ENCODE measurements around the gene SELENOO. TPM values are rescaled to one million over a fixed set of nuclear protein-coding genes. Genes with fewer than 3 reads are reported as not detected.
"Not testable (repeated sequence)": the region's sequence is repeated elsewhere in the genome, so short reads cannot be mapped to it uniquely, and the experiment has no call there.

The SELENOO gene
- total RNA-seq, 1 donor from 2014 or later: 15.0 TPM

DNA sequence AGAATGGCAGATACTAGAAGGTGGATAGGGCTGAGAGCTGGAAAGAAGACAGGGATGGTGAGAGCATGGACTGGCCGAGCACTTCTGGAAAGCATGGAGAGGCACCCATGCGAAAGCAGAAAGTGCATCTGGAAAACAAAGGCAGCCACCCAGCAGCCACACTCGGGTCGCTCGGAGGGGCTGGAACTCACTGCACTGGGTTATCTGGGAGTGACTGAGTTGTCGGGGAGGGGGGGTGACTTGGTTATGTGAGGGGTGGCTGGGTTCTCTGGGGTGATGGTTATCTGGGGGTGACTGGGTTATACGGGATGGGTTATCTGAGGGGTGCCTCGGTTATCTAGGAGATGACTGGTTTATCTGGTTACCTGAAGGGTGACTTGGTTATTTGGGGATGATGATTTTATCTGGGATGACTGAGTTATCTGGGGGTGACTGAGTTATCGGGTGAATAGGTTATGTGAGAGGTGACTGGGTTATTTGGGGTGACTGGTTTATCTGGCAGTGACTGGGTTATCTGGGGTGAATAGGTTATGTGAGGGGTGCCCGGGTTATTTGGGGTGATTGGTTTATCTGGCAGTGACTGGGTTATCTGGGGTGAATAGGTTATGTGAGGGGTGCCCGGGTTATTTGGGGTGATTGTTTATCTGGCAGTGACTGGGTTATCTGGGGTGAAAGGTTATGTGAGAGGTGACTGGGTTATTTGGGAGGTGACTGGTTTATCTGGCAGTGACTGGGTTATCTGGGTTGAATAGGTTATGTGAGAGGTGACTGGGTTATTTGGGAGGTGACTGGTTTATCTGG is 32.9 kb upstream of the SELENOO start:
- DNase-seq: no peak
- Histone ChIP-seq H3K4me1 (peaks cover 13% of the 10 kb centered on the region), H3K4me3 (no peak overlapping the region), H3K27me3 (ENCODE audit: low read depth) (peaks cover 49% of the 10 kb centered on the region), H3K9me3 (replicated peaks) (no peaks in the 10 kb centered on the region), H3K27ac (replicated peaks) (no peak overlapping the region), H3K36me3 (no peaks in the 10 kb centered on the region)
- intact Hi-C loops (cut with micrococcal nuclease): no loop called here
- TF ChIP-seq, protein P1, sequence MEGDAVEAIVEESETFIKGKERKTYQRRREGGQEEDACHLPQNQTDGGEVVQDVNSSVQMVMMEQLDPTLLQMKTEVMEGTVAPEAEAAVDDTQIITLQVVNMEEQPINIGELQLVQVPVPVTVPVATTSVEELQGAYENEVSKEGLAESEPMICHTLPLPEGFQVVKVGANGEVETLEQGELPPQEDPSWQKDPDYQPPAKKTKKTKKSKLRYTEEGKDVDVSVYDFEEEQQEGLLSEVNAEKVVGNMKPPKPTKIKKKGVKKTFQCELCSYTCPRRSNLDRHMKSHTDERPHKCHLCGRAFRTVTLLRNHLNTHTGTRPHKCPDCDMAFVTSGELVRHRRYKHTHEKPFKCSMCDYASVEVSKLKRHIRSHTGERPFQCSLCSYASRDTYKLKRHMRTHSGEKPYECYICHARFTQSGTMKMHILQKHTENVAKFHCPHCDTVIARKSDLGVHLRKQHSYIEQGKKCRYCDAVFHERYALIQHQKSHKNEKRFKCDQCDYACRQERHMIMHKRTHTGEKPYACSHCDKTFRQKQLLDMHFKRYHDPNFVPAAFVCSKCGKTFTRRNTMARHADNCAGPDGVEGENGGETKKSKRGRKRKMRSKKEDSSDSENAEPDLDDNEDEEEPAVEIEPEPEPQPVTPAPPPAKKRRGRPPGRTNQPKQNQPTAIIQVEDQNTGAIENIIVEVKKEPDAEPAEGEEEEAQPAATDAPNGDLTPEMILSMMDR (IDR thresholded peaks at IDR 0.05; ENCODE audit: borderline replicate concordance): no peak

DNA sequence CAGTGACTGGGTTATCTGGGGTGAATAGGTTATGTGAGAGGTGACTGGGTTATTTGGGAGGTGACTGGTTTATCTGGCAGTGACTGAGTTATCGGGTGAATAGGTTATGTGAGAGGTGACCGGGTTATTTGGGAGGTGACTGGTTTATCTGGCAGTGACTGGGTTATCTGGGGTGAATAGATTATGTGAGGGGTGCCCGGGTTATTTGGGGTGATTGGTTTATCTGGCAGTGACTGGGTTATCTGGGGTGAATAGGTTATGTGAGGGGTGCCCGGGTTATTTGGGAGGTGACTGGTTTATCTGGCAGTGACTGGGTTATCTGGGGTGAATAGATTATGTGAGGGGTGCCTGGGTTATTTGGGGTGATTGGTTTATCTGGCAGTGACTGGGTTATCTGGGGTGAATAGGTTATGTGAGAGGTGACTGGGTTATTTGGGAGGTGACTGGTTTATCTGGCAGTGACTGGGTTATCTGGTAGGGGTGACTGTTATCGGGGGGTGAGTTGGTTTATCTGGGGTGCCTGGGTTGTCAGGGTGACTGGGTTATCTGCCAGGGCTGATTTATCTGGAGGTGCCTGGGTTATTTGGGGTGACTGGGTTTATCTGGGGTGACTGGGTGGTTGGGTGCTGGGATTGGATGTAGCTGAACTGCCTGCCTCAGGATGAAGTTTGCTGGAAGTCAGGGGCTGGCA is 32.2 kb upstream of the SELENOO start:
- H3K4me3 ChIP-seq; DNase-seq; H3K27ac ChIP-seq (replicated peaks); intact Hi-C loops (cut with micrococcal nuclease); H3K9me3 ChIP-seq (replicated peaks); H3K36me3 ChIP-seq: not testable (repeated sequence)
- Histone ChIP-seq H3K27me3 (ENCODE audit: low read depth) (peaks cover 50% of the 10 kb centered on the region), H3K4me1 (peaks cover 13% of the 10 kb centered on the region)

DNA sequence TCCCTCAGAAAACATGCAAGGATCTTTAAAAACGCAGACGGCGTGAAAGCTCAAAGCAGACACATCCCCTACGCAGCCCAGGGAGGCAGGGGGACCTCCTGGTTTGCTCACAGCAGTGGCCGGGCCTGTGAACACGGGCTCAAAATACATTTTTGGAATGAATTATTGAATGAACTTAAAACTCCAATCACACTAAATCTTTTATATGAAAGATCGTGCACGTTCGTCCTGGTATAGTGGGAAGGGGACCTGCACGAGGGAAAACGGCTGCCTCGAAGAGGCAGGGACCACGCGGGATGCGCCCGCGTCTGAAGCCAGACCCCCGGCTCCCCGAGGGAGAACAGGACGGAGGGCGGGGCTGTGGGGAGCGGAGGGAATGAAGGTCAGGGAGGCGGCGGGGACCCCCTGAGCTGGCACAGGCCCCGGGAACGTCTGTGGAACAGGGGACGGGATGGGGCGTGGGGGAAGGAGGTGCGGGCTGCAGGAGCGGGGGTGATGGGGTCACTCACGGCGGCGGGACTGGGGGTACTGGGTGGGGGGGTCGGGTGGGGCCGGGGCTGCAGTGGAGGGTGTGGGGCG is 31.5 kb upstream of the SELENOO start:
- Histone ChIP-seq H3K9me3 (replicated peaks) (no peaks in the 10 kb centered on the region), H3K36me3 (no peaks in the 10 kb centered on the region), H3K27me3 (ENCODE audit: low read depth) (peaks cover 53% of the 10 kb centered on the region), H3K4me1 (peaks cover 13% of the 10 kb centered on the region), H3K4me3 (peak overlapping the region; percentile 61), H3K27ac (replicated peaks) (no peak overlapping the region)
- intact Hi-C loops (cut with micrococcal nuclease): no loop called here
- TF ChIP-seq, protein P1 (IDR thresholded peaks at IDR 0.05; ENCODE audit: borderline replicate concordance): no peak
- no peak for DNase-seq

DNA sequence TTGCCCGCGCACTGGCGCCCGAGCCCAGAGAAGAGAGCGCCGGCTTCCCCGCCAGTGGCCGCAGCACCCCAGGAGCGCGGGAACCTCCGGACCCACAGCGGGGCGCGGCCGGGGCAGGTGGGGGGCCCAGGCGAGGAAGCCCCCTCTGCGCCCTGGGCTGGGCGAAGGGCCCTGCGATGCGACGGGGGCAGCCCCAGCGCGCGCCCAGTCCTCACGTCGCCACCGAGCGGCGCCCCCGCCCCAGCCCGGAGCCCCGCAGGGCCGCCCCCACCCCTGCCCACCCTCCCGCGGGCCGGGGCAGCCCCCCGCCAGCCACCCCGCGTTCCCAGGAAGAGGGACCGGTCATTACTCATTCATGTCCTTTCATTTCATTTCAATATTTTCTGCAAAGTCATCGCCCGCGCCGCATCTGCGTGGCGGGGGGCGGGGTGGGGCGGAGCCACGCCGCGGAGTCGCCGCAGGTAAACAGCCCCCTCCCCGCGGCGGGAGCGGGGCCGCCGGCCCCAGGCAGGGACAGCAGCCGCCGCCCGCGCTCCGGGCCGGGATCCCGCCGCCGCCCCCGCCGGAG is 31.0 kb upstream of the SELENOO start:
- TF ChIP-seq, protein P1 (IDR thresholded peaks at IDR 0.05; ENCODE audit: borderline replicate concordance): no peak
- H3K9me3 ChIP-seq (replicated peaks): no peaks in the 10 kb centered on the region
- peaks cover 13% of the 10 kb centered on the region for H3K4me1 ChIP-seq
- DNase-seq: no peak
- H3K27me3 ChIP-seq (ENCODE audit: low read depth): peaks cover 58% of the 10 kb centered on the region
- H3K36me3 ChIP-seq: no peaks in the 10 kb centered on the region
- no peak overlapping the region for H3K27ac ChIP-seq (replicated peaks)
- intact Hi-C loops (cut with micrococcal nuclease): no loop called here
- peak overlapping the region; percentile 61 for H3K4me3 ChIP-seq

DNA sequence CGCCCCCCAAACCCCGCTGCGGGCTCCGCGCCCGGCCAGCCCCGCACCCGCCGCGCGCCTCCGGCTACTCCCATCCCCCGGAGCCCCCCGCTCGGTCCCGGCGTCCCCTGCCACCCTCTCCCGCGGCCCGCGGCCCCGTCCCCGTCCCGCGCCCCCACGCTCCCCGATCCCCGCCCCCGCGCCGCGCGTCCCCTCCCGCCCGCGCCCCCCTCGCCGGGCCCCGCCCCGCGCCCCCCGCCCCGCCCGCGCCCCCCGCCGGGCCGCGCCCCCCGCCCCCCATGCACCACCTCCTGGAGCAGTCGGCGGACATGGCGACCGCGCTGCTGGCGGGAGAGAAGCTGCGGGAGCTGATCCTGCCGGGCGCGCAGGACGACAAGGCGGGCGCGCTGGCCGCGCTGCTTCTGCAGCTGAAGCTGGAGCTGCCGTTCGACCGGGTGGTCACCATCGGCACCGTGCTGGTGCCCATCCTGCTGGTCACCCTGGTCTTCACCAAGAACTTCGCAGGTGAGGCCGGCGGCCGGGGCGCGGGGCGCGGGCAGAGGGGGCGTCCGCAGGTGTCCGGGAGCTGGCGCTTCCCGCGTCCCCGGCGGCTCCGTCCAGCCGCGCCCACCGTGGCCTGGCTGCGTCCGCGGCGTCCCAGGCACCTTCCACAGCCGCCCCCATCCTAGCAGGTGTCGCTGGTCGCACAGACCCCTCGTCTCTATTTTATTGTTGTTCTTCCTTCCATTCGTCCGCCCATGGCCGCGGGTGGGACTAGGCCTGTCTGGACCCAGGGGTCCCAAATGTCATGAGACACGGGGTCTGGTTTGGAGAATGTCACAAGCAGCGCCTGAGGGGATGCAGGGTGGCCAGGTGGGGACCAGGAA is 30.1 kb upstream of the SELENOO start, which contains the start of gene PANX2:
TSS of gene PANX2 (plus strand) at position 279 of the 866 bp plus-strand sequence. CDS start at position 279, 0 bp downstream.
- TF ChIP-seq, protein P1 (IDR thresholded peaks at IDR 0.05; ENCODE audit: borderline replicate concordance): no peak
- intact Hi-C loops (cut with micrococcal nuclease): no loop called here
- Histone ChIP-seq H3K4me1 (peaks cover 13% of the 10 kb centered on the region), H3K27ac (replicated peaks) (no peak within 1 kb of the TSS), H3K4me3 (peak within 1 kb of the TSS; percentile 61), H3K27me3 (ENCODE audit: low read depth) (peaks cover 66% of the 10 kb centered on the region), H3K9me3 (replicated peaks) (no peaks in the 10 kb centered on the region), H3K36me3 (no peaks in the 10 kb centered on the region)
- no peak for DNase-seq
